Gastroesophageal sphincter (tissue), 3 donors: ENCODE results near the gene STOML2.

Experiments
- EP300 ChIP-seq: sonication (generic); formaldehyde crosslinking; IDR thresholded peaks from one replicate; pipeline ENCODE4 v1.6.1; 2017; ENCODE audit warnings: antibody characterized with exemption, mild to moderate bottlenecking
- POLR2A ChIP-seq, 2 donors: fragments of 450-650 bp; IDR thresholded peaks; one replicate each; pipeline ENCODE4 v1.6.1; 2017; ENCODE audit warnings: antibody characterized with exemption in 2 of 2, mild to moderate bottlenecking in 2 of 2, moderate library complexity in 1 of 2
- POLR2AphosphoS5 ChIP-seq: sonication (generic); formaldehyde crosslinking; IDR thresholded peaks from one replicate; pipeline ENCODE4 v1.6.1; 2017; ENCODE audit warnings: antibody characterized with exemption
- TF ChIP-seq, protein P1 (sequence below), 4 experiments: fragments of 200-600 bp in 2 of 4; fragments of 450-650 bp in 2 of 4; sonication (generic) in 1 of 4; IDR thresholded peaks; one replicate each; pipeline ENCODE4 v1.5.1; 2017 to 2019; ENCODE audit warnings: antibody characterized with exemption in 4 of 4, mild to moderate bottlenecking in 2 of 4, moderate library complexity in 2 of 4

DNA sequence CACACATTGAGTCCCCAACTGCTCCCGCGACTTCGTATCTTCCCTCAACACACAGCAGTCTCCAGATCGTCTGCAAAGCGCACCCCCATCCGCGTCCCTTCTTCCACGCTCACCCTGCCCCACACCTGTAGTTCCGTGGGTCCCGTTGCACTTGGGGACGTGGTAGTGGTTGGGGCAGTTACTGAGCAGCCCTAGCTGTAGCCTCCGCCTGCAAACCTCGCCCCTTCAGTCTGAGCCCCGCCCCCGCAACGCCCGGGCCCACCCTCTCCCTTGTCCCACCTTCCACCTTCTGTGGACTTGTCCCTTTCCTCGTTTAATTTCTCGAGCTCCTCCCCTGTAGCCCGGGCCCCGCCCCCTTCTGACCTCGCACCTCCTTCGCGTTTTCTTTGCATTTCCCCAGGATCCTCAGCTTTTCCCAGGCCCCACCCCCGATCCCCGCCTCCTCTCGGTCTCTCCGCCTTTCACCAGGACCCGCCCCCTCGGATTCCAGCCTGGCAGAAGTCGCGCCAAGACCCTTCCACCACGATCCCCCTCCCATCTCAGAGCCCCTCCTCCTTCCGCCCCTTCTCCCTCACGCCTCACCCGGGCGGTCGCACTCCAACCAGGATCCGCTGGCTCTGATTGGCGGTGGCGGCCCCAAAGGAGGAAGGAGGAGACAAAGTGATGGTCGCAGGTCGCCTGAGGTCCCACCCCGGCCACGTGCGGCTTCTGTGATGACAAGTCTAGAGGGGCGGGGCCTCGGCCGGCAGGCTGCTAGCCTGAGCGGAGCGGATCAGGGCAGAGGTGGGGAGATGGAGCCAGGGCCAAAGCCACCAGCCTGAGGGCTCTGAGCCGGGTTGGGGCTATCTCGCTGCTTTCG, 13.0 kb upstream of the STOML2 start, which contains the start of gene ATOSB:
- TF ChIP-seq POLR2A (IDR thresholded peaks at IDR 0.05) (peak in 1 of 2 donors; percentile 23), EP300 (no peak), POLR2AphosphoS5 (peak; percentile 44)
- TF ChIP-seq, protein P1, sequence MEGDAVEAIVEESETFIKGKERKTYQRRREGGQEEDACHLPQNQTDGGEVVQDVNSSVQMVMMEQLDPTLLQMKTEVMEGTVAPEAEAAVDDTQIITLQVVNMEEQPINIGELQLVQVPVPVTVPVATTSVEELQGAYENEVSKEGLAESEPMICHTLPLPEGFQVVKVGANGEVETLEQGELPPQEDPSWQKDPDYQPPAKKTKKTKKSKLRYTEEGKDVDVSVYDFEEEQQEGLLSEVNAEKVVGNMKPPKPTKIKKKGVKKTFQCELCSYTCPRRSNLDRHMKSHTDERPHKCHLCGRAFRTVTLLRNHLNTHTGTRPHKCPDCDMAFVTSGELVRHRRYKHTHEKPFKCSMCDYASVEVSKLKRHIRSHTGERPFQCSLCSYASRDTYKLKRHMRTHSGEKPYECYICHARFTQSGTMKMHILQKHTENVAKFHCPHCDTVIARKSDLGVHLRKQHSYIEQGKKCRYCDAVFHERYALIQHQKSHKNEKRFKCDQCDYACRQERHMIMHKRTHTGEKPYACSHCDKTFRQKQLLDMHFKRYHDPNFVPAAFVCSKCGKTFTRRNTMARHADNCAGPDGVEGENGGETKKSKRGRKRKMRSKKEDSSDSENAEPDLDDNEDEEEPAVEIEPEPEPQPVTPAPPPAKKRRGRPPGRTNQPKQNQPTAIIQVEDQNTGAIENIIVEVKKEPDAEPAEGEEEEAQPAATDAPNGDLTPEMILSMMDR (IDR thresholded peaks at IDR 0.05) = no peak
